Skin of body (tissue), 2 donors: Measurements from ENCODE around the gene AFF3. TPM values are rescaled to one million over a fixed set of nuclear protein-coding genes. Genes with fewer than 3 reads are reported as not detected.
"Not testable (repeated sequence)": the region's sequence is repeated elsewhere in the genome, so short reads cannot be mapped to it uniquely, and the experiment has no call there.

ENCODE experiments used
- DNase-seq: peaks from one replicate; lab custom pipeline; 2025; lab: John Stamatoyannopoulos, UW
- total RNA-seq: library from RNA; depleted of rRNA; stranded (reverse); fragments of >200 nt; gene quantifications from one replicate; pipeline ENCODE4 v1.2.3, GENCODE V29; 2014

Gene AFF3
- total RNA-seq, 1 donor from 2014 or later: 8.1 TPM

GRCh38 chr2:100108648-100109020 lies 33.8 kb downstream of the AFF3 start:
- DNase-seq: not testable (repeated sequence)

DNA sequence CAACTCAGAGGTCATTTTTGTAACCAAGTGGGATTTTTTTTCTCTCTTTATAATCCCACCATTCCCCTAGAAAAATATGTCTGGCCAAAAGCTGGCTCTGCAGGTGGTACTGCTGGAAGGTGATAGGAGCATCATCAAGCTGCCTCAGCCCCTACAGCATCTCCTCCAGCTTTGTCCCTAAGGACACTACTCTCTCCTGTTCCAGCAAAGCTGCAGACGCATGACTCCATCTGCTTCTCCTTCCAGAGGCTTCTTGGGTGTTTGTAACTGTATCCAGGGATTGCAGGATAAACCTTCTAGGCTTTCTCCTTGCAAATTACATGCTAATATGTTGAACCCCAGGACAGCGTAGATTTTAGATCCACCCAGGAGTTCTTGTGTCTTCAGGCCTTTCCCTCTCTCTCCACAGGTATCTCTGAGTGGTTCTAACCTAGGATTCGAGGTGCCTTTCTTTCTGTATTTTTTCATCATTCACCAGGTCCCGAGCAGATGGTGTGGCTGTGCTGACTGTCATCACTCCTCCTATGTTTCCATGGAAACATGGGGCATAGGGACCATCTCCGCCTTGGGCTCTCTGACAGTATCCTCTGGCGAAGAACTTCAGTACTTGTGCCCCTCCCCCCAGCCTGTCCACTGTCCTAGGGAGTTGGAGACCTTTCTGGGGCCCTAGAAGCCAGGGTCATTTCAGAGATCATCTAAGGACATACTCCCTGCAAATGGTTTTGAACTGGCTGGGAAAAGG lies 34.3 kb downstream of the AFF3 start:
- no peak for DNase-seq

- DNase-seq: no peak
These were observed 35.0 kb downstream of the AFF3 start for GRCh38 chr2:100107440-100107839.

DNA sequence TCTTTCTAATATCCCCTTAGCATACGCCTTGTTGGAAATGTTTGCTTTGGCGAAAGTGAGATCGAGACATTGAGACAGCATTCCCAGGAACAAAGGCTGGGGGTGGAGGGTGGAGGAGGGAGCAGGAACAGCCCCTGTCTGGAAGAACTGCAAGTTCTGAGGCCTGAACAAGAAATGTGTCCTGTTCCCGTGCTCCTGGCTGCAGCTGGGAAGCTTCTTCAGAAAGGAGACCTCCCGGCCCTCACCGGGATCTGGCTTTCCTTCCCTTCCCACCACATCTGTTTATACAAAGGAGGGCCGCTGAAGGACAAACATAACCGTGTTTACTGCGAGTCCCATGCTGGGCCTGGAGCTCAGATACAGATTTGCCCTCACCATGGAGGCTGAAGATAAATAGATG lies 35.9 kb downstream of the AFF3 start:
- DNase-seq: no peak

DNA sequence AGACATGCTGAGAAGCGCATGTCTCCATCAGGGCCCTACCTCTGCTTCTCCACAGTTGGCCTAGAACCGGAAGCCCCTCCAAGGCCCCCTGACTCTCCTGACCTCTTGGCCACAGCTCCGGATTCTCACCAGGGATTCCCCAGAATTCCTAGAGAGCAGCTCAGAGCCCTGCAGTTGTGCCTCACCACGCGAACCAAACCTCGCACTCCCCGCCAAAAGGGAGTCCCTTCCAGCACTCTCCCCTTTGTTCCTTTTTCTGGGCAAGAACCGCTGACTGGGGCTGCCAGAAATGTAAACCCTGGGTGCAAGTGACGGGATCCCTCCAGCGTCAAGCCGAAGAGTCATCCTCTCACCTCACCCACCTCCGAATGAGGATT lies 36.7 kb downstream of the AFF3 start:
- DNase-seq: no peak

- DNase-seq: peak; percentile 14
These were observed 37.4 kb downstream of the AFF3 start for GRCh38 chr2:100104718-100105677.

DNA sequence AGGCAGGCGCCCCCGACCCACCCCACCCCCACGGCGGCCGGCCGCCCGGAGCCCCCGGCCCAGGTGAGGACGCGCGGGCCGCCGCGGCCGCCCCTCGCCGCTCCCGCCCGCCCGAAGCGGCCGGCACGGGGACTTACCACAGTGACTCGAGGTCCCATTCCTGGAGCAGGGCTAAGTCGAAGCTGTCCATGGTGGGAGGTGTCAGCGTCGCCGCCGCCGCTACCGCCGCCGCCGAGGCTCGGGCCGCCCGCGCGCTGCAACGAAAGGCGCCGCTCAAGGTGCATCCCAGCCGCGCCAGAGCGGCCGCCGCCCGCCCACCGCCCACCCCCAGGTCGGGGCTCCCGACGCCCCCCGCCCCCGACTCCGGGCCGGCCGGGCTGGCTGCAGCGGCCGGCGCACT lies 38.1 kb downstream of the AFF3 start:
- DNase-seq: not testable (repeated sequence)

- DNase-seq: not testable (repeated sequence)
These were observed 38.7 kb downstream of the AFF3 start for GRCh38 chr2:100103527-100104252.

DNA sequence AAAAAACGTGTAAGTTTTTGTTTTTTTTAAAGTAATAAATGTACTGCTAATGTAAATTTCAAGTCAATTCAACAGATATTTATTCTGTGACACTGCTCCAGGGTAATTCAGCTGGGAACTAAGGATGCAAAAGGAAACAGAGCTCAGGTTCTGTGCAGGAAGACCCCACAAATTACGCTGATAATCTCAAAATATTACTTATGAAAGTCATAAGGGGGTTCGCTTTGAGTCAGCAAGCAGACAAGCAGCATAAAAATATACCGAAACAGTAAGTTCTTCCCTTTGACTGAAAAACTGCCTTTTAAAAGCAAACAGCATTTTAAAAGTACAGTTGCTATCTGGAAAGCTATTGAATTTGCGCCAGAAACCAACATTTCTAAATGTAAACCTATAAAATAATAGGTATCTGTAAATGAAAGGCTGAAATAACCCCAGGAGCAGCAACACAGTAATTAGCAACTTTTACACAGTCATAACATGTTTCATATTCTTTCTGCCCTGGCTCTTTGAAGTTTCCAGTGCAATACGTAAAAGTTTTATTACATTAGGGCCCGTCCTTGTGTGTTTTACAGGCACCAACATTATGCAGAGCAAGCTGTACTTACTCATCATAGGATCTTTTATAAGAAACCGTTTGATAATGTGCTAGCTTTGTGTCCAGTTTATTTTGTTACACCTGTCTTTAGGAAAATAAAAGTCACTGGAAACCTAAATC lies 39.8 kb downstream of the AFF3 start:
- DNase-seq: not testable (repeated sequence)

- DNase-seq: not testable (repeated sequence)
These were observed 43.5 kb downstream of the AFF3 start for GRCh38 chr2:100098855-100099254.

DNA sequence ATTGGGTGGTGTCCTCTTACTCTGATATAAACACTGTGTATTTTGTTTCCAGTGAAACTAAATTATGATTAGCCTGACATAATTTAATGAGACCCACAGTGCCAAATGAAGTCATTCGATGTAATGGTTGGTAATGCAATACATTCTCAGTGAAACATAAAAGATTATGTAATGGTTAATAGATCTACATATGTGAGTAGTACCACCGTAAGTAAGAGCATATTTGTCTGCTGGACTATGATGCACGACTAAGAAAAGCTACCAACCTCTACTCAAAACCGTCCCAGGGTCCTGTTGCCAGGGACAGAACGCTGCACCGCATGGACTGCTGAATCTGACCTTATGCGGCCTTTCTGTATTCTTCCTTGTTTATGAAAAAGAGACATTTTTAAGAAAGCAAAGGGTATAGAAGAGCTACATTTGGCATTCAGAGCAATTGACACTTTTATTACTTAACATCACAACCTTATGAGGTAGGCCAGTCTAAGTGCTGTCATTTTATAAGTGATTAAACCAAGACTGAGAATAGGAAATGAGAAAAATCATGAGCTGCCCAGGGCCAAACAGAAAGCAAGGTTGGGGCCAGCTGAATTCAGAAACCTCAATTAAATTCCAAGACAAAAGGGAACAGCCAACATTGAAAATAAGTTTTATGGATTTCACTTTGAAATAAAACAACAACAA lies 44.6 kb downstream of the AFF3 start:
- DNase-seq: not testable (repeated sequence)

DNA sequence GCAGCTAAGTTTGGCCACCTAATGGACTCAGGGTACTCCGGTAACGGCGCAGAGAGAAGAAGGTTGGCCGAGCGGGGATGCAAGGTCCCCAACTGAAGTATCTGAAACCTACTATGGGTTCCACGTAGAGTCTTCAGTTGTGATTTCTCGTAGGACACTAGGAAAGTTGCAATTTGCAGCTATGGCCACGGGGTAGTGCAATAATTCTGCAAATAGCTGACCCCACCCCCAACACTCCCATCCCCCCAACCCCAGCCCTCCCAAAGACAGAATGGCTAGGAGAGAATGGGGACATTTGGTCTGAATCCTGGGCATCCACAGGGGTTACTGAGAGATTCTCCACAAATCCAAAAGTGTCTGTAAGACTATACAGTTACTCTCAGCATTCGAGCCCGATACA lies 46.5 kb downstream of the AFF3 start:
- DNase-seq: not testable (repeated sequence)

DNA sequence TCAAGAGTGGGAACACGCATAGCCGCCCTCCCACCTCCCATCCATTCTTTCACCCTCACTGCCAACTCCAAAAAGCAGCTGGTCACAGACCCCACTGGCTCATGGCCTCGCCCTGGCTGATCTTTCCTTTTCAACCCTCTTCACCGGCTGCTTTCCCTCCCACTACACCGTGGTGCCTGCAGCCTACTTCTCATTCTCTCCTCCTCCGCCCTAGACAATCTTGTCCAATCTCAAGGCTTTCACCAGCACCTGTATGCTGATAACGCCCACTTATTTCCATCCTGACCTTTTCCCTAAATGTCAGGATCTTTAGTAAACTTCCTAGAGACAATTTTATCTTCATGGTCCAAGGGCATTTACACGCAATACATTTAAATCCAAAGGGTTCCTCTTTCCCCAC lies 50.6 kb downstream of the AFF3 start:
- DNase-seq: not testable (repeated sequence)

DNA sequence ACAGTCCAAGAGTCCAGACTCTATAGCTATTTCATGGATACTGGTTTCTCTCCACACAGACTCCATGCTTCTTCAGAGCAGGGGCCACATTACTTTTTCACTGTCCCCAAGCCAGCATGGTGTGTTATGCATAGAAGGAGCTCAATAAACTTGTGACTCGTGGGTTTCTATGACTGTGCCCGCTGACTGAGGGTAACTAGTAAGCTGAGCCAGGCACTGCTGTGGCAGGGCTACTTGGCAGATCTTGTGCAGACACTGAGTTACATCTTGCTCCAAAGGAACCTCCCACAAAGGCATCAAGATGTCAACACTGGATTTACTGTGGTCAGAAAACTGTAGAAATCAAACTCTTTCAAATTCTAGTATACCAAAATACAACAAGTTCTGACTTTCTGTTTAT lies 56.6 kb downstream of the AFF3 start:
- not testable (repeated sequence) for DNase-seq

GRCh38 chr2:100083421-100084216 lies 58.8 kb downstream of the AFF3 start:
- DNase-seq: not testable (repeated sequence)

GRCh38 chr2:100082302-100082978 lies 60.0 kb downstream of the AFF3 start:
- DNase-seq: not testable (repeated sequence)

DNA sequence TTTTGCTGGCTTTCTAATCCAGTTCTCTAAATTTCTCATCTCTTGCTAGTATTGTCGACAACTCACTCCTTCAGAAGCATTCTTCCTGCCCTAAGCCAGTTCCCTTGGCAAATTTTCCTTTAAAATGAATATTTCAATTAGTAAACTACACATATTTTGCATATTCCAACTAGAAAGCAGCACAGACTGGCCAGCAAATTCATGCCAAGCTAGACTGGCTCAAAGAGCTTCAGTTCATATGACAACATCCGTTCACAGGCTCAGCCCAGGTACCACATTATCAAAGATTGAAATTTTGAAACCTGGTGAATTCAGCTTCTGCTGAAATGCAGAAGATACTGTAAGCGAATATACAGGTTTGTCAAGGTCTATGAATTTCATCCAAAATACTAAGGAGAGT lies 64.5 kb downstream of the AFF3 start:
- no peak for DNase-seq

- DNase-seq: no peak
These were observed 64.9 kb downstream of the AFF3 start for GRCh38 chr2:100077456-100077855.

DNA sequence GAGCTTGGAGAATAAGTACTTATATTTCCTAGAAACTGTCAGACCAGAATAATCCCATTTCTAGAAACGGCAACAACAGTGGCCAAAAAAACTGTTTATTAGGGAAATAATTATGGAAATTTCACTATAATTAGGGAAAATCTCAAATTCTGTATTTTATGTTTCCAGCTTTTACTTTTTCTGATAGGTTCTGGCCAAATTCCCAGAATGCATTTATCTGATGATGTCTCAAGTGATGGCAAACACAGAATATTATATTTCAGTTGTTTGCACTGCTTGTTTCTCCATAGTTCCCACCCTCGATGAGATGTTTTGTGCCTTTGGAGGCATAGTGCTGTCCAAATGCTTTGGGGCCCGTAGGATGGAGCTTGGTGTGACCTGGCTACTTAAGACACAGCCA lies 66.9 kb downstream of the AFF3 start:
- DNase-seq: no peak
